Measurements from ENCODE around the gene ZNF385D. TPM values are rescaled to one million over a fixed set of nuclear protein-coding genes. Genes with fewer than 3 reads are reported as not detected.

The ZNF385D gene
- under 0.01 and 0.03 TPM in 2 replicates for total RNA-seq (2014; rRNA removed; shearing (Covaris generic))

DNA sequence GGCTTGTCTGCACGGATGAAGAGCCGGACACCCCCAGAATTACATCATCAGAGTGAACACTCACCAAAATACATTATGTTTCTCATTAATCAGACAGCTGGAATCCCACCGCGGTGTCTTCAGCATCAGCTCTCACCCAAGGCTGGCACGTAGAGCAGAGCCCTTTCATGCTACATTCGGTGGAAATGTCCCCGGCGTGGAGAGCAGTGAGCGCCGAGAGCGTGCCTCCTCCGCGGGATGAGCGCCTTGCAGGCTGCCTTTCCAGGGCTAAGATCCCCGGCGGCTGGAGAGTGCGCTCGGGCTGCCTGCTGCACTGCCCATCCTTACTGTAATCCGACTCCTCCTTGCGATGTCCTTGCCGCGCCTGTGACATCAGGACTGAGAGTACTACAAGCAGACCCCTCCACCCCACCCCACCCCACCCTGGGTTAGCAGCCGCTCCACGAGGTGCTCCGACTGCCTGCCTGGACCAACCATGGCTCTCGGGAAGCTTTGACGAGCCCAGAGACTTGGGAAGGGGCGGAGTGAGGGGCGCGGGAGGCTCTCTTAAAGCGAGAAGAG is at the start of gene ZNF385D:
Gene ZNF385D (minus strand): TSS at position 380 of the 561 bp plus-strand sequence. CDS start 294 bp downstream, at position 86.
- DNase-seq (ENCODE audit: low spot score), result peak; percentile 70
- in situ Hi-C loops (cut with HindIII; ENCODE audit: low sequenced_read_pairs), result no loop called here

DNA sequence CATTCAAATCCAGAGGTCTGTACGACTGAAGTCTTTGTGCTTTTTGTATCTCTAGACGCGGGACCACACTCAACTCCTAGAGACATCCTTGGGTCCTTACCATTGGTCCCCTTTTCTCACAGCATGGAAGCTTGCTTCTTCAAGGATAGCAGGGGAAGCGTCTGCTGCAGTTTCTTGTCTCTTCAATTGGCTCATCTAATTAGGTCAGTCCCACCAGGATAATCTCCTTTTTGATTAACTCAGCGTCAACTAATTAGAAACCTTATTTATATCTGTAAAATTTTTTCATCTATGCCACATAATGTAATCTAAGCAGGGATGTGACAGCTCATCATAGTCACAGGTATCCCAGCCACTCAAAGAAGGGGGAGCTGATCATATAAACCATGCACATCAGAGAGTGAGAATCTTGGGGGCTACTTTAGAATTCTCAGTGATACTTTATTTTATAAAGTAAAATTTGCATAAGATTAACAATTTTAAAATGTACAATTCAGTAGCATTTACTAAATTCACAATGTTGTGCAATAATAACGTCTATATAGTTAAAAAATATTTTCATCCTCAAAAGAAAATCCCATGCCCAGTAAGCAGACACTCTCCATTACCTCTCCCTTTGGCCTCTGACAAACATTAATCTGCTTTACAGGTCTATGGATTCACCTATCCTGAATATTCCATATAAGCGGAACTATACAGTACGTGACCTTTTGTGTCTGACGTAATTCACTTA is 47.5 kb upstream of the ZNF385D start:
- no peak for DNase-seq (ENCODE audit: low spot score)
- in situ Hi-C loops (cut with HindIII; ENCODE audit: low sequenced_read_pairs), result no loop called here

DNA sequence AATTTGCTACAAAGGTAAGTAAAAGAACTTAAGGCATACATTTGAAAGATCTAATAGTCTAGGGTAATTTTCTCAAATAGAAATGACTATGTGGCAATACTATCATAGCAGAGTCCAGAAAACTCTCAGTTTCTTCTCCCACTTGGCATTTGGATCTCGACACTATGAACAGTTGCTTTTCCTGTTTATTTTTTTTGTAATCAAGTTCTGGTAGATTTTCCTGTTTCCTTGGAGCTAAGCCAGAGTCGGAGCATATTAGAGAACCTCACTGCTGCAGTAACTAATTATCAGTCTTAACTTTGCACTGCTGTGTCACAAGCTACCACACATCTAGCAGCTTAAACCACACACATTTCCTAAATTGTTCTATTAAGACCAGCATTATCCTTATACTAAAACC is 44.9 kb upstream of the ZNF385D start:
- DNase-seq (ENCODE audit: low spot score), result peak; percentile 35
- in situ Hi-C loops (cut with HindIII; ENCODE audit: low sequenced_read_pairs), result no loop called here

DNA sequence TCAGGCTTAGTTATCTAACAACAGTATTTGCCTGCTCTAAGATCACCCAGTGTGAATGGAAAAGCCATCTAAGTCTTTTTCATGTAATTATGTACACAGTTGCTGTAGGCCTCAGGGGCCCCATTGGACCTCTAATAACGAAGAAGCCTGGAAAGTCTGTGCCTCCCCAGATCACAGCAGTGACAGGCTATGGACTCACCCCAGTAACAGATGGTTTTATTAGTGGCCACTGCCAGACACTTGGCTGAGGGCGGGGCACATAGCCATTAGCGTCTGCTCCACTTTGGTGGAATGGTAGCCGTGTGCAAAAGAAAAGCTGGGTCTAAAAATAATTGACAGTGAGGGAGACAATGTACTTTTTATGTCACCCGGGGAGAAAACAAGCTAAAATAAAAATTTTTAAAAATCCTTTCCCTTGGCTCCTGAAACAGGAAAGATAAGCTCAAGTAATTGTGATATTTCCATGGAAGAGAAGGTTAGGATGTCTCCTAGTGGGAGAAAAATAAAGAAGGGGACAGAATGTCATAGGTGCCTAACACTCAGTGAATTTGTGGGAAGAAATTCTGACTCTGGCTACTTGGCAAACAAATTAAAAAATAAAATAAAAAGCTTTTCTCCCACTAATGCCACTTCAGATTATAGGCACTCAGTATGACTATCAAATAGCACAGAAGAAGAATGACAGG is 44.3 kb upstream of the ZNF385D start:
- in situ Hi-C loops (cut with HindIII; ENCODE audit: low sequenced_read_pairs), result no loop called here
- peak; percentile 99 for DNase-seq (ENCODE audit: low spot score)

- no peak for DNase-seq (ENCODE audit: low spot score)
Observed at GRCh38 chr3:21794291-21794690, 43.3 kb upstream of the ZNF385D start.

DNA sequence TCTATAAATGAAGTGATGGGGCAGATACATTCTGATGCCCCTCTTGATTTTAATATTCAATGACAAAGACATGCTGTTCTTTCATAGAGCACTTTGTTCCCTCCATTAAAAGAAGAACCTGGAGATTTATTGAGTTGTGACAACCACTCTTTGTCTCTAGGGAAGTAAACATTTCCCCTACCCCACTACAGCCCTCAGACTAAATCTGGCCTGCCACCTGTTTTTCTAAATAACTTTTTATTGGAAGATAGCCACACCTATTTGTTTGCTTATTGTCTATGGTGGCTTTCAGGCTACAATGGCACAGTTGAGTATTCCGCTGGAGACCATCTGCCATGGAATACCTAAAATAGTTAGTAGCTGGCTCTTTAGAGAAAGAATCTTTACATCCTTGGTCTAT is 41.2 kb upstream of the ZNF385D start:
- DNase-seq (ENCODE audit: low spot score), result no peak
- in situ Hi-C loops (cut with HindIII; ENCODE audit: low sequenced_read_pairs), result no loop called here

More at GRCh38 chr3:21794291-21794690, 43.3 kb upstream of the ZNF385D start:
- in situ Hi-C loops (cut with HindIII; ENCODE audit: low sequenced_read_pairs), result no loop called here

DNA sequence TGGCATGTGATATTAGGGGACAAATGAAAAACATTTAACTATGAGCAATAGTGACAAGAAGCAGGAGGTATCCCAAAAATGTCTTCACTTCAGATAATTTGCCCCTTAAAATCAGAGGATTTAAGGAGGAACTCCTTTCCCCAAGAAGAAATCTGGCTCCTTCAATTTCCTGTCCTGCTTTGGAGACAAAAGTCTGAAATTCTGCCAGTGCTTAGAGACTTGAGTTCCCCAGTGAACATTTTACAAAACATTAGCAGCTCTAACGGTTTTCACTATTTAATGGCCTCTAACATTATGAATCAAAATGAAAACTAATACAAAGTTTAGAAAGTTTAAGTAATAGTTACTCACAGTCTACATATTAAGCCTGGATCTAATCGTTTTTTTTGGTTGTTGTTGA is 40.3 kb upstream of the ZNF385D start:
- in situ Hi-C loops (cut with HindIII; ENCODE audit: low sequenced_read_pairs), result no loop called here
- DNase-seq (ENCODE audit: low spot score), result no peak

DNA sequence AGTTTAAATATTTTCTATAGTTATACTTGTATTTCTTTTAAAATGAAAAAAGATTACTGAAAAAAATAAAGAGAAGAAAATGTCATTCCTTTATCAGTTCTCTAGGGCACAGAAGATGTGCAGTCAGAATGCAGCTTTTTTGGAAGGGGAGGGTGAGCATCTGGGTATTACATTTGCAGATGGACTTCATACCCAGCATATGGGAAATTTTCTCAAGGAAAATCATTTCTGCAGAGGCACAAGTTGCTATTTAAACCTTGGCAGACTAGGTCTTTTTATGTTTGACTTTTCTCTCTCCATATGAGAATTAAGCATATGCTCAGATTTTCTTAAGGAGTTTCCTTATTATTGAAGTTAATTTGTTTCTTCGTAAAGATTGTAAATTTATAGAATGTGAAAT is 39.5 kb upstream of the ZNF385D start:
- in situ Hi-C loops (cut with HindIII; ENCODE audit: low sequenced_read_pairs), result no loop called here
- DNase-seq (ENCODE audit: low spot score), result peak; percentile 38

GRCh38 chr3:21789730-21790129 is 38.7 kb upstream of the ZNF385D start:
- in situ Hi-C loops (cut with HindIII; ENCODE audit: low sequenced_read_pairs), result no loop called here
- DNase-seq (ENCODE audit: low spot score), result no peak

GRCh38 chr3:21786438-21786797 is 35.4 kb upstream of the ZNF385D start:
- in situ Hi-C loops (cut with HindIII; ENCODE audit: low sequenced_read_pairs), result no loop called here
- no peak for DNase-seq (ENCODE audit: low spot score)

- DNase-seq (ENCODE audit: low spot score), result no peak
- in situ Hi-C loops (cut with HindIII; ENCODE audit: low sequenced_read_pairs), result no loop called here
Observed at GRCh38 chr3:21785765-21786437, 34.9 kb upstream of the ZNF385D start.

DNA sequence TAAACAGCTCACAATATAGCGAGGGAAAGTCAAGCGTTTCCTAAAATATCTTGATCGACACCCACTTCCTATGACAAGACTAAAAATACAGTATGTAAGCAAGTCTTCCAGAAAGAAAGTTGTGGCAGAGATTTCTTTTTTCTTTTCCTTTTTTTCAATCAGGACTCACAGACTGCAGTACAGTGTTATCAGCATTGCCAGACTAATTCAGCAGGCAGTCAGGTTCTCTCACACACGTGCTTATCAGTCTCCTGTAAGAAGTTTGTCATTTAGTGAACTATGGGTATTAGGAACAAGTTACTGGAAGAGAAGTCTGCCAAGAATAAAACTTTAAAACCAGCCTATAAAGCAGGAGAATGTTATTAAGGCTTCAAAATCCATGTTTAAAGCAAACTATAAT is 32.8 kb upstream of the ZNF385D start:
- in situ Hi-C loops (cut with HindIII; ENCODE audit: low sequenced_read_pairs), result no loop called here
- DNase-seq (ENCODE audit: low spot score), result no peak

GRCh38 chr3:21781355-21781754 is 30.3 kb upstream of the ZNF385D start:
- in situ Hi-C loops (cut with HindIII; ENCODE audit: low sequenced_read_pairs), result no loop called here
- DNase-seq (ENCODE audit: low spot score), result no peak

- in situ Hi-C loops (cut with HindIII; ENCODE audit: low sequenced_read_pairs), result no loop called here
- DNase-seq (ENCODE audit: low spot score), result no peak
Observed at GRCh38 chr3:21779909-21780308, 28.9 kb upstream of the ZNF385D start.

DNA sequence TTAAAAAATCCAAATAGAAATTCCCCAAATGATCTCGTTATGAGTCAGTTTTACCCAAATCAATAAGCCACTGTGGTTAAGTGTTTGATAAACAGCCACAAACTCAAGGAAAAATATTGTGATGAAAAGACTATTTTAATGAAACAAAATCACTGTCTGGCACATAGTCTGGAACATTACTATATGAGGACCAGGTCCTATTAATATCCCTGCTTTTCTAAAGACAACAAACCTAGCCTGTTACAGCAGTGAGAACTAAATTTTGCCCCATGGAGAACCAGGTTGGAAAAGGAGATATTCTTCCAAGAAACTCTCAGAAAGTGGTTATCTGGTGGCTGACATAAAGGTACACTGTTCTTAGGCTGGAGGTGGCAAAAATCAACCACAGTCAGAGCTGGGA is 27.7 kb upstream of the ZNF385D start:
- in situ Hi-C loops (cut with HindIII; ENCODE audit: low sequenced_read_pairs), result no loop called here
- DNase-seq (ENCODE audit: low spot score), result no peak

DNA sequence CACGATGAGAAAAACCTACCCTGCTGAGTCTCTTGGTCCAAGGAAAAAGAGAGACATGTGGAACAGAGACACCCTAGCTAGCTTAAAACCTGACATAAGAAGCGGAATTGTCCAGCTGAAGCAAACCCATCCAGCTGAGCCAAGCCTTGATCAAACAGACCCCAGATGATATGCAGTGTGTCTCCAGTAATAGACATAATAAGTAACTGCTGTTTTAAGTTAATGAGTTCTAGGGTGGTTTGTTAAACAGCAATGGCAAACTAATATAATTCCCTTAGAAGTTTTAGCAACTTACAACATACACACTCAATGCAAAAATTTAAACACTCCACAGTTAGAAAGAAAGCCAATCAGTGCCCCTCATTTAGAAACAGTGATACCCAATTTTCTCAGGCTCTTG is 26.8 kb upstream of the ZNF385D start:
- DNase-seq (ENCODE audit: low spot score), result no peak
- in situ Hi-C loops (cut with HindIII; ENCODE audit: low sequenced_read_pairs), result no loop called here

- DNase-seq (ENCODE audit: low spot score), result no peak
- in situ Hi-C loops (cut with HindIII; ENCODE audit: low sequenced_read_pairs), result no loop called here
Observed at GRCh38 chr3:21766002-21766401, 15.0 kb upstream of the ZNF385D start.

GRCh38 chr3:21755896-21756295 is 4.9 kb upstream of the ZNF385D start:
- DNase-seq (ENCODE audit: low spot score), result no peak
- in situ Hi-C loops (cut with HindIII; ENCODE audit: low sequenced_read_pairs), result no loop called here

GRCh38 chr3:21754839-21755238 is 3.8 kb upstream of the ZNF385D start:
- peak; percentile 46 for DNase-seq (ENCODE audit: low spot score)
- in situ Hi-C loops (cut with HindIII; ENCODE audit: low sequenced_read_pairs), result no loop called here

DNA sequence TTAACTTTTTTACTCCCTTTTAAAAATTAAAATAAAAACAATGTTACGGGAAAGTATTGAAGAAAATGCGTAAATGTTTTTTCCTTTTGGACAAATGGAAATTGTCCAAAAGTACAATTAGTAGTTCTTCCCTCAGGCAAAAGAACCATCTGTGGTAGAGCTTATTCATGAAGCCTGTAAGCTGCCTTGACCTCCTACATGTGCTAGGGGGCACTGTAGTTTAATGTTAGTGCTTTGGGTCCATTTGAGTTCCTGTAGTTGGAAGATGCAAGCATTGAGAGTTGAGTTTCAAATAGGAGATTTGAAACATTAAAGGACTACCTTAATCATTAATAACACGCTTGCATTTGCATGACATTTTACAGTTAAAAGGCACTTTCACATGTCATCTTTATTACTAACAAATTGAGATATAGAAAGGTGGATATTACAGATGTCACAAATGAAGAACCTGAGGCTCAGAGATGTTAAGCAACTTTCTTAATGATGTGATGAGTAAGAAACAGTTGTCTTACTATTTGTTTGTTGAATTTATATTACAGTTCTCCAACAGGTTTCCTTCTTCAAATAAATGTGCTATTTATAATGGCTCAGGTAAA is 1.8 kb upstream of the ZNF385D start:
- DNase-seq (ENCODE audit: low spot score), result peak; percentile 83
- in situ Hi-C loops (cut with HindIII; ENCODE audit: low sequenced_read_pairs), result no loop called here

Data from G401 (cell line).